Activated CD4-positive, alpha-beta T cell treated with anti-CD3 and anti-CD28 coated beads, Interleukin-2, amount 50 U/mL, for 16 hours (primary cell): ENCODE data around the gene MTFR2.
"Not testable (repeated sequence)": the region's sequence is repeated elsewhere in the genome, so short reads cannot be mapped to it uniquely, and the experiment has no call there.

Source experiments
- DNase-seq: peaks from one replicate; pipeline ENCODE4 v3.0.0-alpha.2; 2020

Gene MTFR2

DNA sequence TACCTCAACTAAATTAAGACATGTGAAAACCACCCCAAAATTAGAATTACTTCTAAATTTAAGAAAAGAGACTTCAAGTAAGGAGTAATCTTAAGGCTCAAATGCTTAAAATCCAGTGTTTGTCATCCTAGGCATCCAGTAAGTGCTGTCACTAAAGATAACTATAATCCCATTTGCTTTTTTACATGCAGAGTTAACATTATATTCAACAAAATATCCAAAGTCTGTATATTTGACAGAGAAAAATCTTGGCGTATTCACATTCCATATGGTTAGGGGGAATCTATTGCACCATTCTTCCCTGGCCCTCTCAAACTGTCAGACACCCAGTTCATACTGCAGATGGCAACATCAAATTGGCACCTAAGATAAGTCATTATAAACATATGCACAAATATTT is 17.4 kb downstream of the MTFR2 start:
- DNase-seq, result no peak

GRCh38 chr6:136230219-136230853 is 19.8 kb downstream of the MTFR2 start:
- DNase-seq, result no peak

DNA sequence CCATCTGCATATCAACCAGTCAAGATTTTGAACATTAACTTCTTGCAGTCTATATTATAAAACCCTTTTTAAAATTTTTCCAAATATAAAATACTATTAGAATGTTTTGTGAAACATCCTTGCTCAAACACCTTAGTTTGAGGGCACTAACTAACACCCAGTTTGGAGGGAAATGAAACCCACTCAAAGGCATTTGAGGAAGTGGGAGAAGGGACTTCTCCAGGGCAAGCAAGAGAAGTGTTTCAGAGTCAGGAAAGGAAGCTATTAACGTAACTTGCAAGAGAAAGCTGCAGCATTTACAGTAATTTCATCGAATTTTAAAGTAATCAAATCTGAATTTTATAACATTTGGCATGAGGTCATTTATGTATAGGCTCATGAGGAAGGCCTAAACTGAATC is 21.3 kb downstream of the MTFR2 start:
- DNase-seq, result no peak

DNA sequence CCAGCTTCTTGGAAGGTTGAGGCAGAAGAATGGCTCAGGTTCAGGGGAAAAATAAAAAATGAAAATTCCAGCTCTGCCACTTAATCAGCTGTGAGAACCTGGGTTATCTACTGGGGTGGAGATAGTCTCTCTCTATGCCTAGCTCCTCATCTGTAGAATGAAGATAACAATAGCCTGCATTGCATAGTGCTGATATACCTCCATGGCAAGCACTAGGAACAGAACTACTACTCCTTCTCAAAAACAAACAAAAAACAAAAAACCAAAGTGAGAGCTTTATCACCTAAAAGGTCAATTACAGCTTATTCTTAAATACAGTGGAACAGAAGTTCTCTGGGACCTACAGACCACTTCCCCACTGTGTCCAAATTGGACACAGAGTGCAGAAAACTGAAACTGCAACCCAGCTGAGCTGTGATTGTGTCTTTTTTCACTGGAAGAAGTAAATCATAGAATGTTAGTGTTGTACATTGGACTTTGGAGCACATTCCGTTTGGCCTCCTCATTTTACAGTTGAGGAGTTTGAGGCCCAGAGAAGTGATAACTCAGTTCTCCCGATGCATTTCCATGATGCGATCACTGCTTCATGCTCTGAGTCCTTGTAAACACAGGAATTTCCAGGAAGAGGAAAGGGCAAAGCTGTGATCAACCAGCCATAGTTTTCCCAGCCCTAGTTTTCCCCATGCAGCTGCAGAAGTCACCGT is 23.3 kb downstream of the MTFR2 start:
- DNase-seq, result no peak

- peak; percentile 45 for DNase-seq
These were observed 24.0 kb downstream of the MTFR2 start for GRCh38 chr6:136226027-136226673.

DNA sequence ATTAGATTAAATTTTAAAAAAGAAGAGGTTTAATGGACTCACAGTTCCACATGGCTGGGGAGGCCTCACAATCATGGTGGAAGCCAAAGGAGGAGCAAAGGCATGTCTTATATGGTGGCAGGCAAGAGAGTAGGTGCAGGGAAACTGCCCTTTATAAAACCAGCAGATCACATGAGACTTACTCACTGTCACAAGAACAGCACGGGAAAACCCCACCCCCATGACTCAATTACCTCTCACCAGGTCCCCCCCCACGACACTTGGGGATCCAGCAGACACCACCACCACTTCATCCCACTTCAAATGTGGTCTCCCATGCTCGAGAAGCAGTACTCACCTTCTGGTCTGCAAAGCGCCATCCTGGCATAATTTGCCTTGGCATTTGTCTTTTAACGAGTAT is 24.6 kb downstream of the MTFR2 start:
- DNase-seq, result no peak

DNA sequence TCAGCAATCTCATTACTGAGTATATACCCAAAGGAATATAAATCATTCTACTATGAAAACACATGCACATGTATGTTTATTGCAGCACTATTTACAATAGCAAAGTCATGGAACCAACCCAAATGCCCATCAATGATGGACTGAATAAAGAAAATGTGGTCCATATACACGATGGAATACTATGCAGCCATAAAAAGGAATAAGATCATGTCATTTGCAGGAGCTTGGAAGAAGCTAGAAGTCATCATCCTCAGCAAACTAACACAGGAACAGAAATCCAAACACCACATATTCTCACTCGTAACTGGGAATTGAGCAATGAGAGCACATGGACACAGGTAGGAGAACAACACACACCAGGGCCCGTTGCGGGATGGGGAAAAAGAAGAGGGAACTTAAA is 25.1 kb downstream of the MTFR2 start:
- not testable (repeated sequence) for DNase-seq

- no peak for DNase-seq
These were observed 33.4 kb downstream of the MTFR2 start for GRCh38 chr6:136216503-136217401.

- DNase-seq, result no peak
These were observed 36.3 kb downstream of the MTFR2 start for GRCh38 chr6:136213853-136214252.

DNA sequence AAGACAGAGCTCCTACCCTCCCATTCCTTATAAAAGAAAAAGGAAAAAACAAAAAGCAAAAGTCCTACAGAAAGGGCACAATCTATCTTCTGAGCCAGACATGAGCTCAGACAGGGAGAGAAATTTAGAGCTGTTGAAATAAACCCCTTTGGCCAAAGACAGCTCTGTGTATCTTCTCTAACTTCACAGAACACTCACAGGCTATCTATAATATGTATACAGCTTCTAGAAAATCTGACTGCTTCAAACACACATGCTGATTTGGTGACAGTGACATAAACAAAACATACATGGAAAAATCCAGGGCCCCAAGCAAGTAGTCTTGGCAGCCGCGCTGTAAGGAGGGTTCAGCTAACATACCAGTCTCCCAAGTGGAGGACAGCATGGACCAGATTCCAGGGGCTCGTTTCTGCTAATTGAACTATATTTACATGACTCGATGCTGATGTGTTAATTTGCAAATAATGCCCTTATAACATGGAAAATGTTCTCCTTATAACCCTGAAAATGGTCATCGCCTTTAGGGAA is 37.0 kb downstream of the MTFR2 start:
- no peak for DNase-seq

DNA sequence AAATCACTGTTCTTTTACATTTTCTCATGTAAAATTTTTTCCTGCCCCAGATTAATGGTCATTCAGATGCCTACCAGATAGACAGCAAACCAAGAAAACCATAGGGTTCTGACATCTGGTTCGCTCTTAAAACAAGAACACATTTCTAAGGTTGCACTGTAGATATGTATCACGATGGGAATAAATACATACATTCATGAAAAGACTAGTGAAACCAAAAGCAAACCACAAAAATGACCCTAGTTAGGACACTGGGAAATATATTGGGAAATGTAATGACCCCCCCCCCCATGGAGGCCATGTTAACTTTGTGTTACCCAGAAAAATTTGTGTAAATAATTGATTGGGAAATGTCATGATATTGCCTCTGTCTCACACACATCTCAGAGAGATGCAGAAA is 37.5 kb downstream of the MTFR2 start:
- DNase-seq, result no peak

- no peak for DNase-seq
These were observed 39.5 kb downstream of the MTFR2 start for GRCh38 chr6:136210398-136211165.

- no peak for DNase-seq
These were observed 40.6 kb downstream of the MTFR2 start for GRCh38 chr6:136209496-136209895.

GRCh38 chr6:136208783-136209182 is 41.3 kb downstream of the MTFR2 start:
- DNase-seq, result no peak

DNA sequence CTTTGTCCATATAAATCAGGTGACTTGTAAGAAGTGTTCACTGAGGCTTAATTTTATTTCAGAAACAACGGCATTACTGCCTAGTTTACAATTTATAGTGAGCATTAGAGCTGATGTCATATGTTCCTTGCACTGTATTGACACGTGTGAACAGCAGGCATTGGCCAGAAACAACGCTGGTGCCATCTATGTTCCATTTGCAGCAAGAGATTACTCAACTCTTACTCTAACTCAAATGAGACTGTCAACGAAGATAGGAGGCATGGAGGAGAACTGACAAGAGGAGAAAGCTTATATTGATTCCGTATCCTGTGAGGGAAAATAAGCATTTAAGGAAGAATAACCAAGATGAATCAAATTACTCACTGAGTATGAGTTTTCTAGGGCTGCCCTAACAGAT is 48.4 kb downstream of the MTFR2 start:
- DNase-seq, result no peak

- no peak for DNase-seq
These were observed 57.2 kb downstream of the MTFR2 start for GRCh38 chr6:136192902-136193301.

DNA sequence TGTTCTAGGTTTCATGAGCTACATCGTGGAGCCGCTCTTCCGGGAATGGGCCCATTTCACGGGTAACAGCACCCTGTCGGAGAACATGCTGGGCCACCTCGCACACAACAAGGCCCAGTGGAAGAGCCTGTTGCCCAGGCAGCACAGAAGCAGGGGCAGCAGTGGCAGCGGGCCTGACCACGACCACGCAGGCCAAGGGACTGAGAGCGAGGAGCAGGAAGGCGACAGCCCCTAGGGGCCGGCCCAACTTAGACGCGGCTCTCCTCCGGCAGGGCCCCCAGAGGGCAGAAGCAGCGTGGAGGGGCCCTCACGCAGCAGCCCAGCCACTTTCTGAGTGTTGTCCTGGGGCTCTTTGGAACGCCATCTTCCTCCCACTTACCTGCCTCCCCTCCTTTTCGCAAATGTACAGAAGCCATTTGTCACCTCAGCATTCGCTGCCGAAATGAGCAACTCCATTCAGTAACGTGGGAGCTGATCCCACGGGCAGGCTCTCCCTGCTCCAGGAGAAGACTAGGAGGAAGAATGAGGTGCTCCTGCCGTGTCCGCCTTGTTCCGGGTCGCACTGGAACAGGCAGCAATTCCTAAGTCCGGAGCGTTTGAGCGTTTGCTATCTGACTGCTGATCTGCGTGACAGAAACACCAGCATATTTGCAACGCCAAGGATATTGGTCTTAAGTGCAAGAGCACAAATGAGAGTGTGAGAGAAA is 58.4 kb downstream of the MTFR2 start:
- DNase-seq, result no peak

- DNase-seq, result no peak
These were observed 61.0 kb downstream of the MTFR2 start for GRCh38 chr6:136189104-136189503.

GRCh38 chr6:136188486-136188885 is 61.6 kb downstream of the MTFR2 start:
- no peak for DNase-seq

DNA sequence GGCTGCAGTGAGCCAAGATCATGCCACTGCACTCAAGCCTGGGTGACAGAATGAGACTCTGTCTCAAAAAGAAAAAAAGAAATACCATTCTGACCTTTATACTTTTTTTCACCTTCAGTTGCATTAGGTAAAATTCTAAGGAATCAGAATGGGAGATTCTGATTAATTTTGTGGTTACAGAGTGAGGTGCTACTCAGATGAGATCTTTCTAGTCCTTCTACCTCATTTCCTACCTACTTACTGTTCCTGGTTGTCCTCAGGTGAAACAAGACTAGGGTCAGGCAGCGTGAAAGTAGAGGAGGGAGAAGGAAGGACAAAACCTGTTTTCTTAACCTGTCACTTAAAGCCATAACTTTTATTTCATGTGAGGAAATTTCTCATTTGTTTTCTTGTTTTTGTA is 63.7 kb downstream of the MTFR2 start:
- no peak for DNase-seq

DNA sequence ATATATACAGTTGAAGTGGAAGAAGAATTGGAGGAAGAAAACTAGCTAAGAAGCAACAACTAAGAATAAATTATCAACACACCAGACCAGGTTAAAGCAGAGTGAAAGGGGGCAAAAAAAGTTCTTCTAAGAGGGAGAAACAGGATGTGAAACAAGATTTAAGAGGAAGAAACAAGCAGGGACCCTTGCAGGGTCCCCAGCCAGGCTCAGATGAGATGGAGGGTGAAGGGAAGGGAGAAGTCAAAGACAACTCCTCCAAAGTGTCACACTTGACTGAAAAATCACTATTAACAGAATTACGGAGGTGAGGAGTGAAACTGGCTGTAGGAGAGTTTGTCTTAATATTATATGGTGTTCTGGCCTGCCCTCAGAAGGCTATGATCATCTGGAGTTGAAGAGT is 65.4 kb downstream of the MTFR2 start:
- no peak for DNase-seq

GRCh38 chr6:136181861-136182260 is 68.2 kb downstream of the MTFR2 start:
- DNase-seq, result no peak
